ENCODE results near the gene MRPS6. TPM values are rescaled to one million over a fixed set of nuclear protein-coding genes. Genes with fewer than 3 reads are reported as not detected.

The MRPS6 gene
- total and polyA plus RNA-seq, 4 donors: 12.1 to 83.0 (median 17.0) TPM

GRCh38 chr21:34190576-34191321, 117.4 kb downstream of the MRPS6 start:
- Histone ChIP-seq H3K9ac (ENCODE audit: low read depth in 1 of 2, low read length in 2 of 2) (no peak overlapping the region), H3K9me3 (ENCODE audit: control insufficient read depth in 4 of 4, low read length in 3 of 4) (no peaks in the 10 kb centered on the region), H3K4me1 (ENCODE audit: control insufficient read depth in 4 of 4, insufficient read depth in 4 of 4, low read length in 3 of 4) (no peaks in the 10 kb centered on the region), H3K4me3 (ENCODE audit: low read depth in 1 of 3, low read length in 3 of 3) (no peak overlapping the region), H3K27me3 (ENCODE audit: control insufficient read depth in 4 of 4, insufficient read depth in 4 of 4, low read length in 3 of 4) (no peaks in the 10 kb centered on the region), H3K27ac (ENCODE audit: low read depth in 1 of 2, low read length in 2 of 2) (no peak overlapping the region), H3K36me3 (ENCODE audit: control insufficient read depth in 4 of 4, insufficient read depth in 3 of 4, low read depth in 1 of 4, low read length in 3 of 4) (peaks cover 0 to 2% (median 0%) of the 10 kb centered on the region in 4 donors)
- WGBS: 79% methylated on average over 7 of the region's 7 CpGs
- TF ChIP-seq, protein P1, sequence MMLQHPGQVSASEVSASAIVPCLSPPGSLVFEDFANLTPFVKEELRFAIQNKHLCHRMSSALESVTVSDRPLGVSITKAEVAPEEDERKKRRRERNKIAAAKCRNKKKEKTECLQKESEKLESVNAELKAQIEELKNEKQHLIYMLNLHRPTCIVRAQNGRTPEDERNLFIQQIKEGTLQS (IDR thresholded peaks at IDR 0.05): no peak
- TF ChIP-seq YY1 (IDR thresholded peaks at IDR 0.05) (no peak), EGR1 (IDR thresholded peaks at IDR 0.05; ENCODE audit: low read depth in 2 of 2) (no peak), TAF1 (conservative IDR thresholded peaks at IDR 0.05) (no peak), MAX (IDR thresholded peaks at IDR 0.05) (no peak)
- no peak for DNase-seq (ENCODE audit: low spot score)

GRCh38 chr21:34191876-34192275, 118.5 kb downstream of the MRPS6 start:
- Histone ChIP-seq H3K4me3 (ENCODE audit: low read depth in 1 of 3, low read length in 3 of 3) (no peak overlapping the region), H3K27me3 (ENCODE audit: control insufficient read depth in 4 of 4, insufficient read depth in 4 of 4, low read length in 3 of 4) (no peaks in the 10 kb centered on the region), H3K9ac (ENCODE audit: low read depth in 1 of 2, low read length in 2 of 2) (no peak overlapping the region), H3K9me3 (ENCODE audit: control insufficient read depth in 4 of 4, low read length in 3 of 4) (no peaks in the 10 kb centered on the region), H3K4me1 (ENCODE audit: control insufficient read depth in 4 of 4, insufficient read depth in 4 of 4, low read length in 3 of 4) (no peaks in the 10 kb centered on the region), H3K36me3 (ENCODE audit: control insufficient read depth in 4 of 4, insufficient read depth in 3 of 4, low read depth in 1 of 4, low read length in 3 of 4) (peaks cover 0 to 2% (median 0%) of the 10 kb centered on the region in 4 donors), H3K27ac (ENCODE audit: low read depth in 1 of 2, low read length in 2 of 2) (no peak overlapping the region)
- WGBS: 100% methylated on average over 1 of the region's 1 CpG
- DNase-seq (ENCODE audit: low spot score): no peak
- TF ChIP-seq, protein P1 (IDR thresholded peaks at IDR 0.05): no peak
- TF ChIP-seq EGR1 (IDR thresholded peaks at IDR 0.05; ENCODE audit: low read depth in 2 of 2) (no peak), CTCF (IDR thresholded peaks at IDR 0.05; ENCODE audit: low read depth, low read length, missing input control) (no peak), NR2F2 (IDR thresholded peaks at IDR 0.05) (no peak), FOXA1 (IDR thresholded peaks at IDR 0.05) (no peak), TAF1 (conservative IDR thresholded peaks at IDR 0.05) (no peak), RAD21 (IDR thresholded peaks at IDR 0.05) (no peak)

Other genes with a start within 250 kb of the MRPS6 start
- gene ATP5PO, start 157.8 kb upstream of the MRPS6 start, total RNA-seq: 100 to 1,000 TPM in 1 of 2 donors, 10 to 100 TPM in 1; 72.8 to 104 TPM
- 100 to 1,000 TPM; 157 to 200 TPM for gene ATP5PO, start 157.8 kb upstream of the MRPS6 start, polyA plus RNA-seq
- 10 to 100 TPM; 13.3 to 16.6 TPM for gene SLC5A3, start within 50 bp of the MRPS6 start, total RNA-seq
- gene SLC5A3, start within 50 bp of the MRPS6 start, polyA plus RNA-seq: 1 to 10 TPM; 1.5 to 2.9 TPM

Data from liver (tissue), 9 donors.